ENCODE results near the gene CHIA. TPM values are rescaled to one million over a fixed set of nuclear protein-coding genes. Genes with fewer than 3 reads are reported as not detected.

CHIA gene
- total RNA-seq, 1 experiment from 2014 or later, result not detected

- H2BK15ac ChIP-seq (ENCODE audit: low read depth, low read length), result no peak overlapping the region
- Mint-ChIP-seq H3K36me3 (ENCODE audit: insufficient read depth in 1 of 3, low read depth in 3 of 3) (no peaks in the 10 kb centered on the region; a peak in 1 of 7 replicates), H3K9me3 (no peaks in the 10 kb centered on the region), H3K27ac (no peak overlapping the region), H3K27me3 (ENCODE audit: low read depth) (peaks cover 2% of the 10 kb centered on the region), H3K4me1 (peaks cover 13 to 18% of the 10 kb centered on the region in 2 experiments), H3K4me3 (no peak overlapping the region)
- H3K4me1 ChIP-seq (ENCODE audit: insufficient read depth, low read length), result peaks cover 2% of the 10 kb centered on the region; the same call in 1 of the 2 replicates
- no peak overlapping the region for H3K27ac ChIP-seq (ENCODE audit: insufficient read length, low read depth, low read length)
- no peak overlapping the region for H4K5ac ChIP-seq (ENCODE audit: insufficient read length, low read depth, low read length)
- H3K18ac ChIP-seq (ENCODE audit: insufficient read length, low read depth, low read length), result no peak overlapping the region
- H3K9ac ChIP-seq (ENCODE audit: extremely low read depth, insufficient read length, low read length), result no peak overlapping the region
- no peaks in the 10 kb centered on the region for H4K20me1 ChIP-seq (ENCODE audit: control insufficient read depth, insufficient read depth, insufficient read length)
- H3K23me2 ChIP-seq (ENCODE audit: insufficient read length, low read depth, low read length, poor library complexity, severe bottlenecking), result peaks cover 2% of the 10 kb centered on the region
- no peak overlapping the region for H3K14ac ChIP-seq (ENCODE audit: insufficient read depth, low read length)
- H4K91ac ChIP-seq (ENCODE audit: insufficient read length, low read depth, low read length), result no peak overlapping the region
- no peaks in the 10 kb centered on the region for H3K79me2 ChIP-seq (ENCODE audit: insufficient read depth, low read length)
- no peak overlapping the region for H2BK20ac ChIP-seq (ENCODE audit: low read depth, low read length, poor library complexity, severe bottlenecking)
- H2AFZ ChIP-seq (ENCODE audit: low read length), result no peak overlapping the region
- H3K79me1 ChIP-seq (ENCODE audit: insufficient read depth, low read depth, low read length, poor library complexity, severe bottlenecking), result no peaks in the 10 kb centered on the region
- DNase-seq, result no peak
- no peak overlapping the region for H3K23ac ChIP-seq (ENCODE audit: insufficient read length, low read depth, low read length)
- H3T11ph ChIP-seq (ENCODE audit: low read length), result no peak overlapping the region
- H2BK120ac ChIP-seq (ENCODE audit: low read depth, low read length, poor library complexity, severe bottlenecking), result no peak overlapping the region
- no peak overlapping the region for H3K56ac ChIP-seq (ENCODE audit: insufficient read length, low read depth, low read length)
- no peak overlapping the region for H2AK5ac ChIP-seq (ENCODE audit: insufficient read length, low read length)
- no peaks in the 10 kb centered on the region for H3K9me3 ChIP-seq (ENCODE audit: control insufficient read depth, low read depth, low read length)
- no peaks in the 10 kb centered on the region for H3K27me3 ChIP-seq (ENCODE audit: insufficient read depth, low read length)
- H2BK12ac ChIP-seq (ENCODE audit: insufficient read length, low read depth, low read length), result no peak overlapping the region
- no peak overlapping the region for H4K8ac ChIP-seq (replicated peaks; ENCODE audit: insufficient read length, low read depth, low read length)
- no peak overlapping the region for H3K4me2 ChIP-seq (ENCODE audit: insufficient read depth, insufficient read length, low read length)
- no peak overlapping the region for H2BK5ac ChIP-seq (ENCODE audit: insufficient read length, low read length)
- no peak overlapping the region for H3K4ac ChIP-seq (ENCODE audit: low read depth, low read length)
- TF ChIP-seq CTCF (conservative IDR thresholded peaks at IDR 0.05), result no peak
Observed at GRCh38 chr1:111351700-111352099, 61.0 kb downstream of the CHIA start.

Measured in H9 (cell line).